8988T (cell line): ENCODE results near the gene SPCS2.

Experiments
- DNase-seq: peaks from one replicate; pipeline ENCODE4 v3.0.0; 2011

SPCS2 gene

DNA sequence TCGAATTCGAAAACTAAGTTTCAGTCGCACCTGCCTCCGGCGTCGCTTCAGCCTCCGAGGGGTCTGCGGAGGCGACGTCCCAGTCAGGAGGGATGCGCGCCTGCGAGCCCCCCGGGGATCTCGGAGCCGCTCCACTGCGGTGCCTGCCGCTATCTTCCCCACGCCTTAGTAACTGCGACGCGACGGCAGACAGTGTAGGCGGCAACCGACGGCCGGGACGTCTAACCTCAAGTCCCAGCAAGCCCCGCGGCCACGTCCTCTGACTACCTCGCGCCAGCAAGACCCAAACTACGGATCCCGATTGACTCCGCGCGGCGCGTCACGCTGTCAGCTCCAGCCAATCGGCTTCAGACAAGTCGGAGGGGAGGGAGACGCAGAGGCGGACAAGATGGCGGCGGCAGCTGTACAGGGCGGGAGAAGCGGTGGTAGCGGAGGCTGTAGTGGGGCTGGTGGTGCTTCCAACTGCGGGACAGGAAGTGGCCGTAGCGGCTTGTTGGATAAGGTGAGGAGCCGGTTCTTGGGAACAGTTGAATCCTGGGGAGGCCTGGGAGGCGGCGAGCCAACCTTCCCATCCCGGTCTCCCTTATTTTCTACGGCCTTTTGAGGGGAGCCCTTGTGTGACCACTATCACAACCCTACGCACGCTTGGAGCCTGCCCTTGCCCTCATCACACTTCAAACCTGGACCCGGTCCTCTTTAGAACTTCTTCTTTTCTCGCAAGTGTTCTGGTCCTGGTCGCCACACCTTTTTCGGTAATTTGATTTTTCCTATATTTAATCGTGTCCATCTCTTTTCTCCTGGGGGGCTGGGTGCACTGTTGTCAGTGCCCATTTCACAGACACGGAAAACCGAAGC, at the start of gene SPCS2, which contains the start of gene XRRA1:
Gene SPCS2 (plus strand): TSS at position 369 of the 855 bp plus-strand sequence. CDS start 20 bp downstream, at position 389.
Gene XRRA1 (minus strand): TSS at position 194 of the 855 bp plus-strand sequence. CDS start 8,213 bp downstream, outside the sequence.
- DNase-seq: peak; percentile 85

DNA sequence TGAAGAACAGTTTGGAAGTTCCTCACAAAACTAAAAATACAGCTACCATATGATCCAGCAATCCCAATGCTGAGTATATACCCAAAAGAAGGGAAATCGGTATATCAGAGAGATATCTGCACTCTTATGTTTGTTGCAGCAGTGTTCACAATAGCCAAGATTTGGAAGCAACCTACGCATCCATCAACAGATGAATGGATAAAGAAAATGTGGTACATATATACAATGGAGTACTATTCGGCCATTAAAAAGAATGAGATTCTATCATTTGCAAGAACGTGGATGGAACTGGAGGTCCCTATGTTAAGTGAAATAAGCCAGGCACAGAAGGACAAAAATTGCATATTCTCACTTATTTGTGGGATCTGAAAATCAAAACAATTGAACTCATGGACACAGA, 46.7 kb upstream of the SPCS2 start:
- DNase-seq: no peak

DNA sequence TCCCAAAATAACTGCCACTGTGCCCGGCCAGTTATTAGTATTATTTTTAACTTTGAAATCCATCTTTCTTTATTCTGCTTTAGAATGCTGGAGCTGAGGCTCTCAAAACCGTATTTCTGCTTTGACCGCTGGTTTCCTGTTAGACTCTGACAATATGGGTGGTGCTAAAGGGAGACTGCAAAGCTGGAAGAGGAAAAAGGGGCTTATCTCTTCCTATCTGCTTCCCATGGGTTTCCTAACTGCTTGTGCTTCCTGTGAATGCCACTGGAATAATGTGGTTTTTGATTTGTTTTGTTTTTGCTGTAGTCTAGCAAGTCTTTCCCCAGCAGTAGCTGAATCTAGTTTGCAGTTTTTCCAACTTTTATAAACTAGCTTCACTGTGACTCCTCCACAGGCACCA, 43.7 kb upstream of the SPCS2 start:
- no peak for DNase-seq

DNA sequence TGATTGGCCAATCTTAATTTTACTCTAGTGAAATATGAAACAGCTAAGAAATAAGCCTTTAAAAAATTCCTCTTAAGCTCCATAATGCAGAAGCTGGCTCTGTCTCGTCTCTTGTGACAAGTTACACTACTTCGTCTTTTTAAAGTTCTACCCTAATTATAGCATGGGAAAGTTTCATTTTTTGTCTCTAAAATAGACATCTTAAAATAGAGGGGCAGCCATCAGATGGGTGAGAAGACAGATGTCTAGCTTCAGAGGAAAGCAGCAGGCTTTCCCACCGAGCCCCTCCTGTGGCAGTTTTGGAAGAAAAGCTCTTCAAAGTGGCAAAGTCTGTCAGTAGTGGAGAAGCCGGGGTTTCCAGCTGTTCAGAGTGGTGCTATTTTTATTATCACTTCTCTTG, 39.7 kb upstream of the SPCS2 start:
- DNase-seq: no peak

DNA sequence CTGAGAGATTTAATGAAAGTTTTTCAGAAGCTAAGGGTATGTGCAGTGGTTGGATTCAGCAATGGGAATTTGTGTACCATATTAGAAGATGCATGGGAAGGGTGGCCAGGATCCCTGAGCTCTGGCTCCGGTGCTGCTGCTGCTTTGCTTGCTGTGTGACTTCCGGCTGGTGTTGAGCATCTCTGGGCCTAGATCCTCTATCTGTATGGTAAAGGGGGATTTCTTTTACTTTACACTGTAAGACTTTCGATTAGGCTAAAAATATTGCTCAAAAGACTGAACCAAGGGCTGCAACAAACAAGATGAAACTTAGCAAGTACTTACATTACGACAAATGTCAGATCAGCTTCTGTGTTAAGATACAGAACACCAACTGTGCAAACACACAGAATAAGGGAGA, 39.3 kb upstream of the SPCS2 start:
- DNase-seq: no peak

DNA sequence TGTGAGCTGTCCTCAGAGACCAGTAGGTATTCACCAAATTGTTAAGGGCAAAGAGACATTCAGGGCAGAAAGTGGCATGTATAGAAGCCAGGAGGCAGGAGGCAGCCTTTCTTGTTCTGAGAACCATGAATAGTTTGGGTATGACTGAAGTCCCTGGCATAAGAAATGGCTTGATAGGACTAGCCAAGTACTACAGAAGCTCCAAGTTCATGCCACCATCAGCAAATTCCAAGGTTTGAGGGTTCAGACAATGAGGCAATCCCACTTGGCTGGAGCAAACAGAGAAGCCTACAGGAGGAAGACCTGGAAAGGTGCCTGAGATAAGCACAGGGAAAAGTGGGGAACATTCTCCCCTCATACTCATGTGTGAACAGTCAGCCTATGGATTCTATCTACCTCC, 25.9 kb upstream of the SPCS2 start:
- no peak for DNase-seq

DNA sequence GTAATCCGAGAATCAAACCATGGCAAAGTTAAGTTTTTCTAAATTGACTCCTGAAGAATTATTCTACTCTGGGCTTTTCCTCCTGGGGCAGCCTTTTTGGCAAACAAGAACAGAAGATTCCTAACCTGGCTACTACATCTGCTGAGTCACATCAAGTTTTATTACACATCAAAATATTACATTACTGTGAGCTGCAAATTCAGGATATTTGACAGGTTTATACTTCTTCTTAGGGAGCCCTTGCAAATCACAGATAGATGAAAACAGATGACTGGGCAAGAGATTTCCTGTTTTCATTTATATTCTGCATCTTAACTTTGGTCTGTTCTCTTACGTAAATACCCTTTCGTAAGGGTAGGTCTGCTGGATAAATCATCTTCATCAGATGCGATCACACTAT, 23.8 kb upstream of the SPCS2 start:
- DNase-seq: no peak

DNA sequence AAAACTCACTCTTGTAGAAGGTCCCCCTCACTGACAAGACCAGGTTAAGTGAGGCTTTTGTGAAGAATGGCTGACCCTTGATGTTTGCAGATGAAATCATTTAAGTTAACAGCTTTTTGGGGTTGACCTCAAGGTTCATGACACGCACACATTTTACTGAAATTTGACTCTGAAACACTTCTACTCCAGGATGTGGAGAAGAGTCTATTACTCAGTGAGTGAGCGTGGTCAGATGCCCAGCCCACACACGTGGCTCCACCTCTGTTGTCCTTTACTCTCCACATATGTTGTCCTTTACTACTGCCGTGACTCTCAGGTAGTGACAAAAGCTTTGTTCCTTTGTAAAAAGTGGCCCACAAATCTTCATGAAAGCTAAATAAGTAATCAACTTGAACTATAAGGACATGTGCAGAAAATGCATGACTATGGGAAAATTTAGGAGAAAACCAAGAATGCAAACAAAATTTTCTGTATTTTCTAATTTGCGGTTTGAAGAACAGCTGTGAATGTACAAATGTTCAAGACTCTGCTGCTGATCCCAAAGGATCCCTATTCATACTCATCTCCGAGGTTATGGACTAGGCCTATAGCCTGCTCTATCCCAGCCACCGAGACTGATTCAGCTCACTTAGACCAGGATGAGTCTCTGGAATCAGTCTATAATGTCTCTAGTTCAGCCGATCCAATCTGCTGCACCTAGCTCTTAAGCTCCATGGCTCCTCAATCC, 22.6 kb upstream of the SPCS2 start:
- DNase-seq: no peak

DNA sequence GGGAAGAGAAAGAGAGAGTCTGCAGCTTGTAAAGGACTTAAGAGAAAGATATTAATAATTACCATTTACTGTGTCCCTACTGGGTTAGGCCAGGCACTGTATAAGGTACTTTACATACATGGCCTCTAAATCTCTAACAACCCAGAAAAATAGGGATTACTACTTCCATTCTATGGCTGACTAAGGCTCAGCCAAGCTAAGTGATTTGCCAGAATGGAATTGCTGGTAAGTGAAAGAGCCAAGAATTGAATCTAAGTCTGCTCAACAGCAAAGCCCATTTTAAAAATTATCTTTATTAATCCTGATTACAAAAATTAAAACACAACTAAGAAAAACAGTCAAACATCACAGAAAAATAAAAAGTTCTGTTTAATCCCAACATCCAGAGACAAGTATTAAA, 21.6 kb upstream of the SPCS2 start:
- DNase-seq: no peak

DNA sequence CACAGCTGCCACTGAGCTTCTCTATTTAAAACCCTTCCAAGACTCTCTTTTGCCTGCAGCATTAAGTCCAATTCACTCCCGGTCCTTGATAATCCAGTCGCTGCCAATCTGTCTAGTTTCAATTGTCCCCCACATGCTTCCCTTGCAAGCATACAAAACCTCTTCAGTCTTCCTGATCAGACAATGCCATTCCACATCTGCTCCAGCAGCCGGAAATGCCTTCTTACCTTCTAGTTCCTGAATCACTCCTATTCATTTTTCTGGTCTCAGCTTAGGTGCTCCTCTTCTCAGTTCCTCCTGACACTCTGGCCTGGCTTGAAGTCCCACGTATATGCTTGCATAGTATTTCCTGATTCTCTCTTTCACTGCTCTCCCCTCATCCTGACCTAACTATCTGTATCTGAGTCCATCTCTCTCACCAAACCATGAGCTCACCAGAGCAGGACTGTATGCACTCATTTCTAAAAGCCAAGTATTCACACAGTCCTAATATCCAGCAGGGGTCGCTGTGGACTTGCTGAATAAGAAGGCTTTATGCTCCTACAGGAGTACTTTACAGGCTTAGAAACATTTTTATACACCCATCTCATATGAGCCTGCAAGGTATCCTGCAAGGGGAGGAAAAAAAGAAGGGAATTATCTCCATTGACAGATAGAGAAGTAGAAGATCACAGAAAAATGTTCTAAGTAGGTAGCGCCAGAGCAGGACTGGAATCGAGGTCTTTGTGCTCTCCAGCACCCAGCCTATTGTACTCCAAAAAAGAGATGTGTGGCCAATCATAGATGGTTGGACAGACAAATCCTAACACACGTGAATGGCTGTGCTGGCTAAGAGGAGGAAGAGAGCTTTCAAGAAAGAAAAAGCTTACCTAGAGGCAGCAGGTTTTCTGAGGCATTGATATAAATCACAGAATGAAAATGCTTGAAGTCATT, 19.4 kb upstream of the SPCS2 start:
- no peak for DNase-seq

DNA sequence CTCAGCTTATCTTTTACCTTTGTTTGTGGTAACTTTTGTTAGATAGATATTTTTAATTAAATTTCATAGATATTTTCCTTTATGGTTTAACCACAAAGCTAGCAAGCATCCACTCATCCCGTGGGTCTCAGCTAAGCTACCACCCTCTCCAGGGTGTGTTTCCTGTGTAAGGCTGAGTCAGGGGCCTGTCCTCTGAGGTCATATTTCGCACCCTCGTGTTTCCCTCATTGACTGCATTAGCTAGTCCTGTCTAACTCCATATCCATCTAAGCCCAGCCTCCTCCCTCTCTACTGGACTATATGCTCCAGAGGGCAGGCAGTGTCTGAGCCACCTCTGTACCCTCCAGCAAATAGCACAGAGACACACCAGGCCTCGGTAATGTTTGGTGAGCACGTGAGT, 16.9 kb upstream of the SPCS2 start:
- DNase-seq: no peak

DNA sequence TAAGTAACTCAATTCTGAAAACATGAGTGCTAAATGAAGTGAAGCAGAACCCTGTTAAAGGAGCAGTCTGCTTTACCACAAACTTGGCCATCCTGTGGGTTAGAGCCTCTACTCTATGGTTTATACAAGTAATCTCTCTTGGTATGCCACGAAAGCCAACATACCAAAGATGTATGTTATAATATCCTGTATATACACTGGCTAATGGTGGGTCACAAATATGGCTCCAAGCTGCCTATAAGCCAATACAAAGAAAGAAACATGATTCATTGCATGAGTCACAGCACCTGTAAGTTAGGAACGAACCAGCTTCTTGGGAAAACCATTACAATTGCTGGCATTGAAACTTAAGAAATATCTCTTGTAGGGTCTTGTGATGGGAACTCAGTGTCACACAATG, 16.3 kb upstream of the SPCS2 start:
- DNase-seq: no peak

DNA sequence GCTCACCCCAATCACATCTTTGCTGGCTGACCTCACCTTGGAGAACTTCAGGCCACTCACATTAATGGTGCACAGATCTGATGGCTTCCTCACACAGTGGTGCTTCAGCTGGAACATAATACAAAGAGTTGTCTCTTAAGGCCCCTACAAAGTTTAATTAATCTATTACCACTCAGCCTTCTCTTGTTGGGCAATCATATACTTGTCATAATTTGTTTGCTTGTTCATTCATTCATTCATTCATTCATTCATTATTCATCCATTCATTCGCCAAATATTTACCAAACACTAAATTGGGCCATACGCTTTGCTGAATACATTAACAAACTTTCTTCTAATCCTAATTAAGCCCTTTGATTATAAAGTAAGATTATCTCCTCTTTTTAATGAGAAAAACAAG, 15.3 kb upstream of the SPCS2 start:
- no peak for DNase-seq

DNA sequence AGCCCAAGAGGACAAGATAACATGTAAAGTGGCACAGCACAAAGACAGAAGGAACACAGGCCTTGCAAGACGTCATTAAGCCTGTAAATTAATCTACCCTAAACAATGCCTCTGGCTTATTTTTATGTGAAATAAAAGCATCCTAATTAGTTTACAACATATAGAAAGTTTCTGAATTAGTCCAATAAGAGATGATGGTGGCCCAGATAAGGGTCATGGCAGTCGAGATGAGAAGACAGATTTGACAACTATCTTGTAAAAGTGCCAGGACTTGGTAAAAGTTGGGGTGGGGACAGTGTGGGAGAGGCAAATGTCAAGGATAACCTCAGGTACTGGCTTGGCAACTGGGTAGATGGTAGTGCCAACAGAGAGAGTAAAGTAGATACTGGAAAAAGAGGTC, 13.8 kb upstream of the SPCS2 start:
- DNase-seq: no peak

DNA sequence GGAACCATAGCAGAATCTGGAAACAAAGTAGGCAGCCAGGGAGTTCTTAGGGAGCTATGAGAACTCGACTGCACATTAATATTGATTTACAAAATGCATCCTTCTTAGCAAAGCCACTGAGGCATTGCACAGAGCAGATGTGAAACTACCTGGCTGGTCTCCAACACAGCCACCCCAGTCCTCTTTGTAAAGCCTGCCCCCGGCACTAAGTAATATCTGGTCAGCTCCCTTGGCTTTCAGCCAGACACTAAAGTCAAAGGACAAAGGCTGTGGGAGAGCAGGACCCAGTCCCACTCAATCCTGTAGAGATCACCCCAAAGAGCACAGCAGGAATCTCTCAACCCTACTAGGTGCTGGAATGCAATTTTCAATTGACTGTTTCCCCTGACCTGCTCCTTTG, 13.0 kb upstream of the SPCS2 start:
- DNase-seq: no peak

DNA sequence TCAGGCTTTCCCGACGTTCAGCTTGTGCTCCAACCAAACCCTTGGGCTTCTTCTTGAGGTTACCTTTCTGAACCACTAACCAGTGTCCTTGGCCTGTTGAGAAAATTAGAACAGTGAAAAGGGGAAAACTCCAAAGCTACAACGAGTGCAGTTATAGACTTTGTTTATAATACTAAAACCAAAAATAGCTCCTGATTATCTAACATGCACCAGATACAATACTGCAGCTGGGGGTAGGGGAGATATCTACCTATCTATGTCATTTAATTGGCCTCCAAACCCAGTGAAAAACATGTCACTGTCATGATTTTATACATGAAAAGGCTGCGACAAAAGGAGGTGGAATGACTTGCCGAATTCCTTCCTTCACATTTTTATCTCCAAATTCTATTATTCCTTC, 12.1 kb upstream of the SPCS2 start:
- no peak for DNase-seq

DNA sequence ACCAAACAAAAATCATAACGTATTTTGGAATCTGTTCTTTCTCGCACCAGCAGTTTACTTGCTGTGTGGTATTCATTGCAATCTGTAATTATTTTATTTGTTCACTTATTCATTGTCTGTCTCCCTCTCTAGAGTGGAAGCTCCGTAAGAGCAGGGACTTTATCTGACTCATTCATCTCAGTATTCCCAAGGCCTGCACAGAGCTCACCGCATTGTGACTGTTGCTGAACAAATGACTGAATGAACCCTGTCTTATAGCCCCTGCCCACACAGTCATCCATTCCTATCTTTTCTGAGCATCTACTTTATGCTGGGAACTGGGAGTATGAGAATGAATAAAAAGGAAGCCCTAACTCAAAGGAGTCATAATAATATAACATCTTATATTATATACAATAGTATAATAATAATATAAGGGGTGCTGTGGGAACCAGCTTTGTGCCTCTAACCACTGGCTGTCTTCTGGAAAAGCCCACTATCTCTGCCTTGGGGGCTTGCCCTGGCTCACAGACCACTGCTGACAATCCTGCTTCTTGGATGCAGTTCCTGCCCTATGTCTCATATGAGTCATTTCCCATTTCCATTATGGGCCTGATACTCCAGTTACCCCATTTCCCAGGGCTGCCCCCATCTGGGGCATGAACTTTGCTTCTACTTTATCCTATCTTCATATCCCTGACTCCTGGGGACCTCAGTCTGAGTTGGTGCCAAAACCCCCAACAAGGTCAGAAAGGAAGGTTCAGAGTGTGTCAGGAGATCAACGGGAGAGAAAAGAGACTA, 11.2 kb upstream of the SPCS2 start:
- DNase-seq: no peak

DNA sequence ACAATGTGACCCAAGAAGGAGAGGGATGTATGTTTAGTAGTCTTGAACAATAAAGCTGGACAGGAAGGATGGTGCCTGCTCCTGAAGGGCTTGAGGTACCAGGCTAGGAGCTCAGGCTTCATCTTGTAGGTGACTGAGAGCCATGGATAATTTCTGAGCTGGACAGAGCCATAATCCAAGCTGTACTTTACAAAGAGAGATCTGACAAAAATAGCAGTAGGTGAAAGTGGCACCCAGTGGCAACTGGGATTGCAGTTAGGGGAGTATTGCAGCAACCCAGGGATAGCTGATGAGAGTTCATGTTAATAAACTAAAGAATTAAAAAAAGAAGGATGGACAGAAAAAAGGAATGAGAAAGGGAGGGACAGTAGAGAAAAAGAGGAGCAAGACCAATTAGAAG, 7.6 kb upstream of the SPCS2 start:
- DNase-seq: no peak

DNA sequence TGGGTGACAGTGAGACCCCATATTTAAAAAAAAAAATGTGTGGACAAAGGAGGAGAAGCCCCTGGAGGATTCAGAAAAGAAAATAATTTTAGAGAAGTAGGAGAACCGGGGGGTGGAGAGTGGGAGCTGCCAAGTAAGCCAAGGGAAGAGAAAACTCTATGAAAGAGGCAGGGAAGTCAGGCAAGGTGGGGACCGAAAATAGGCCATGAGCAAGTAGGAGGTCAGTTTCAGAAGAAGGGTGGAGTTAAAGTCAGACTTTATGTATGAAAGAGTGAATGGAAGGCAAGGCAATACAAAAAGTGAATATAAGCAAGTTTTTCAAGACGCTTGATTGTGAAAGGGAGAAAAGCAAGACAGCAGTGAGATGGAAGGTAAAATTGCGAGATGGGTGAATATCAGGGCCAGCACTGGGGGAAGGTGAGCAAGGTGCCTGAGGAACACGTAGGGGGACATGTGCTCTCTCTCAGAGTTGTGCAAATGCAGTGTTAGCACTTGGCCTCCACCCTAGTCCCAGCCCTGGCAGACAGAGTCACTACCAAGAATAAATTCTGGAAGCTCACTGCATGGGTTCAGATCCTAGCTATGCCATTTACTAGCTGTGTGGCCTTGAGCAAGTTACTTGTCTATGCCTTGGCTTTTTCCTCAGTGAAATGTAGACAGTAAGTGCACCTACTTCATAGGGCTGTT, 6.8 kb upstream of the SPCS2 start:
- DNase-seq: no peak

DNA sequence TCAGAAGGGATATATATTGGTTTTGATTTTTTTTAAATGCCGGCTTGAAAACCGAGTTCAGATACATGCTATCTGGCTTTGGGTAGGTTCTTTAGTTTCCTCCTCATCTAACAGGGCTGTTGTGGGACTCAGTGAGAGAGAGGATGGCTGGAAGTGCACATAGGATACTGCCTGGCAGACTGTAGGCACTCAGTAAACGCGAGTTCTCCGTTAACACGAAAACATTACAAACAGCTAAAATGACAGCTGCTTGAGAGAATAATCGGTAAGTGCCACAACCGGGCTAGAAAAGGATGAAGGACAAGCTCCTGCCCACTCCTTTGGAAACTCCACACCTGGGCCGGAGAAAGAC, 544 bp upstream of the SPCS2 start:
- peak; percentile 22 for DNase-seq

DNA sequence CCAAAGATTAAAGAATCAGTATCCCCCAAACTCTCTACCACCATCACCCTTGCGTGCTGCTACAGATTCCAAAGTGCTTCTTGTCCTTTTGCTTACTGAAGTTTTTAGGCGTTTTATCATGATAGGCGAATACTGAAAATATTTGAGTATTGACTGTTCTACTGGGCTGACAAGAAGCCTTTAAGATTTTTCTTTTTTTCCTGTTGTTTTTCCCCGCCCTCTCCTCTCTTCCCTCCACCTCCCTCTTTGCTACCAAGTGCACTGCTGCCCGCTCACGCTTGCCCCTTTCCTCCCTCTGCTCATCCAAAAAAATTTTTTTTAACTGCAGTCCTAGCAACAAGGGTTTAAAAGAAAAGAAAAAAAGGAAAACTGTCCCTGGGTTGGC, 679 bp downstream of the SPCS2 start:
- DNase-seq: no peak
